ENCODE results near the gene MBNL1.

Gene MBNL1

GRCh38 chr3:152376351-152377183 is 107.8 kb downstream of the MBNL1 start:
- no peak overlapping the region for H3K4me3 ChIP-seq (ENCODE audit: low read depth, low read length)
- no peak for DNase-seq (ENCODE audit: low read depth)
- in situ Hi-C loops (cut with HindIII; ENCODE audit: low sequenced_read_pairs) = no loop called here
- TF ChIP-seq CTCF (IDR thresholded peaks at IDR 0.05; ENCODE audit: low read depth, low read length, missing control alignments) = no peak

GRCh38 chr3:152377184-152377570 is 108.4 kb downstream of the MBNL1 start:
- in situ Hi-C loops (cut with HindIII; ENCODE audit: low sequenced_read_pairs) = no loop called here
- no peak for DNase-seq (ENCODE audit: low read depth)

GRCh38 chr3:152379415-152380042 is 110.8 kb downstream of the MBNL1 start:
- H3K4me3 ChIP-seq (ENCODE audit: low read depth, low read length) = no peak overlapping the region
- no peak for DNase-seq (ENCODE audit: low read depth)
- TF ChIP-seq CTCF (IDR thresholded peaks at IDR 0.05; ENCODE audit: low read depth, low read length, missing control alignments) = no peak
- in situ Hi-C loops (cut with HindIII; ENCODE audit: low sequenced_read_pairs) = no loop called here

More at GRCh38 chr3:152377184-152377570, 108.4 kb downstream of the MBNL1 start:
- no peak for TF ChIP-seq CTCF (IDR thresholded peaks at IDR 0.05; ENCODE audit: low read depth, low read length, missing control alignments)
- no peak overlapping the region for H3K4me3 ChIP-seq (ENCODE audit: low read depth, low read length)

- in situ Hi-C loops (cut with HindIII; ENCODE audit: low sequenced_read_pairs) = no loop called here
- no peak for TF ChIP-seq CTCF (IDR thresholded peaks at IDR 0.05; ENCODE audit: low read depth, low read length, missing control alignments)
- H3K4me3 ChIP-seq (ENCODE audit: low read depth, low read length) = no peak overlapping the region
- DNase-seq (ENCODE audit: low read depth) = no peak
Measured at GRCh38 chr3:152380043-152380442, 111.3 kb downstream of the MBNL1 start.

- TF ChIP-seq CTCF (IDR thresholded peaks at IDR 0.05; ENCODE audit: low read depth, low read length, missing control alignments) = no peak
- no peak for DNase-seq (ENCODE audit: low read depth)
- in situ Hi-C loops (cut with HindIII; ENCODE audit: low sequenced_read_pairs) = no loop called here
- H3K4me3 ChIP-seq (ENCODE audit: low read depth, low read length) = no peak overlapping the region
Measured at GRCh38 chr3:152381881-152382295, 113.2 kb downstream of the MBNL1 start.

GRCh38 chr3:152382312-152383135 is 113.8 kb downstream of the MBNL1 start:
- DNase-seq (ENCODE audit: low read depth) = no peak
- TF ChIP-seq CTCF (IDR thresholded peaks at IDR 0.05; ENCODE audit: low read depth, low read length, missing control alignments) = no peak
- no peak overlapping the region for H3K4me3 ChIP-seq (ENCODE audit: low read depth, low read length)
- in situ Hi-C loops (cut with HindIII; ENCODE audit: low sequenced_read_pairs) = no loop called here
